Measurements from ENCODE around the gene USPL1.

GRCh38 chr13:30645629-30646028 lies 27.9 kb downstream of the USPL1 start:
- TF ChIP-seq CTCF (IDR thresholded peaks at IDR 0.05) (no peak), POLR2A (IDR thresholded peaks at IDR 0.05) (no peak)
